ENCODE measurements around the gene PTPN18. TPM values are rescaled to one million over a fixed set of nuclear protein-coding genes. Genes with fewer than 3 reads are reported as not detected.
A peak's percentile ranks its signal among the peaks of the same experiment; 100 is the strongest.
"Not testable (repeated sequence)": the region's sequence is repeated elsewhere in the genome, so short reads cannot be mapped to it uniquely, and the experiment has no call there.

Gene PTPN18
- total RNA-seq = 11.8 TPM

DNA sequence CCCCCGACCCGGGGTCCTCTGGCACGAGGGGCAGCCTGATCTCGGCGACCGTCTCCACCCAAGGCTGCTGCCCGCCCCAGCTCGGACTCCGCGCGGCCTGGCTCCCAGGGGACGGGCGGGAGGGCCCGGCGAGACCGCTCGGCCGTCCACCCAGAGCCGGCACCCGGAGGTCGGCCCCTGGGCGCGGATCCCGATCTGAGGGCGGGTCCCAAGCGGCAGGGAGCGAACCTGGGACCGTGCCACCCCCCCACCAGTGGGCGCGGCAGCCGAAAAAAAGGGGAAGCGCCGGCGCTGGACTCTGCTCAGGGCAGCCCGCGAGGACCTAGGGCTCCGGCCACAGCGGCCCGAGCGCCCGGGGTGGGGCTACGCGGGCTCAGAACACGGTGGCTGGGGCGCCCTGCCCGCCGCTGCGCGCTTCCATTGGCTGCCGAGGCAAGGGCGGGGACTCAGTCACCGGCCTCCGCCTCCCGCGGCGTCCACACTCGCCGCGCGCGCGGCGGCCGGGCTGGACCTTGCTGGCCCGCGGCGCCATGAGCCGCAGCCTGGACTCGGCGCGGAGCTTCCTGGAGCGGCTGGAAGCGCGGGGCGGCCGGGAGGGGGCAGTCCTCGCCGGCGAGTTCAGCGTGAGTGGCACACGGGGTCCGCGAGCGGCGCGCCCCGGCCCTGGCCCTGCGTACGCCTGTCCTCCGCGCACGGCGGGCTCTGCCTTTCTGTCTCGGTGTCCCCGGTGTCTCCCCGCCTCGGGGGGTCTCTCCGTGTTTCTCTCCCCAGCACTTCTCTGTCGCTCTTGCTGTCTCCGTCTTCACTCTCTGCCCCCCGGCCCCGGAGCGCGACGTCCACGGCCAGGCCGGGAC lies at the start of gene PTPN18:
Gene PTPN18, plus strand, starts transcription at position 479 of the 854 bp plus-strand sequence. Its CDS starts 52 bp downstream, at position 531.
- no peak for FAIRE-seq
- peak; percentile 88 to 90 for DNase-seq (ENCODE audit: low spot score in 2 of 2)

DNA sequence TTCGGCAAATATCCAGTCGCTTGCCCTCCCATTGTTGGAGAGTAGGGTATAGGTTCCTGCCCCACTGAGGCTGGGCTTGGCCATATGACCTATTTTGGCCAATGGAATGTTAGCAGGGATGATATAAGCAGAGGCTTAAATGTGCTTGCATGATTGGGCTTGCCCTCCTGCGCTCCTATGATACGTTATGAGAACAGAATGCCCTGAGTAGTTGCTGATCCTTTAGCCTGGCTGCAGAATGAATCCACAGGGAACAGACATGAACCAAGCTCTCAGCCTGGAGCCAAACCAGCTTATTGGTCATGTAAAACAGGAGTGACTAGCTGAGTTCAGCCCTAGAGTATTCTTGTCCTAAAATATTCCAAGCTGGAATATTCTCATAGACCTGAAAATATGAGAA lies 48.0 kb upstream of the PTPN18 start:
- DNase-seq (ENCODE audit: low spot score in 2 of 2) (no peak), FAIRE-seq (no peak)

DNA sequence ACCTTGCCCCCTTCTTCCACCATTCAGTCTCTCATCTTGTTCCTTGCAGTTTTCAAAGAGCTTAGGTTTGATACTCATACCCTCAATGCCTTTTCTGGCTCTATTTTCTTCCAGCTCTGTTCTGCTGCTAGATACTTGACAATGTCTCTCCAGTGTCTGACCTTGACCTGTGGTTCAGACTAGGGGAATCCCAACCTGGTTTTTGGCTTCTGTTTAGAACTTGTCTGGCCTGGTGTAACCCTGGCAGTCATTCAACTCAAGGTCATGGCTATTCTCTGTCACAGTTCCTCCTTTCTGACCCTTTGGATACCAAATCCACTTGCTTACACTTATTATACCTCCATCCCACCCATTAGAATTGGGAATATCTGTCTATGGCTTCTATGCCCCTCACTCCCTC lies 45.0 kb upstream of the PTPN18 start:
- FAIRE-seq (no peak), DNase-seq (ENCODE audit: low spot score in 2 of 2) (no peak)

GRCh38 chr2:130313812-130314334 lies 42.0 kb upstream of the PTPN18 start:
- DNase-seq (ENCODE audit: low spot score in 2 of 2) = no peak
- no peak for FAIRE-seq

DNA sequence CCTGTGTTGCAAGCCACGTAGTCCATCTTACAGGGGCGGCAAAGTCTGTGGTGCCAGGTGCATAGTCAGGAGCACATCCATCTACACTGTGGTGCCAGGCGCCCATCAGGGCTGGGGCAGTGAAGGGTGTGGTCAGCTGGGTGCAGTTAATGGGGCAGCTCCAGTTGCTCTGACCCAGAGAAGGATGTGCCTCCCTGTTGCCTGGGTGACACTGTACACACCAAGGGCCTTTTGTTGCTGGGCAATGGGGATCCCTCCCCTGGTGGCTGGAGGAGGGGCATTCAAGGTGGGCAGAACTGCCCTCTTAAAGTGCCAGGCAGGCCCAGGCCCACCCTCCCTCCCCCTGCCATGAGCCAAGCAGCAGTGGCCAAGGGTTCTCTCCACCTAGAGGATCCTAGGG lies 41.5 kb upstream of the PTPN18 start:
- FAIRE-seq = no peak
- no peak for DNase-seq (ENCODE audit: low spot score in 2 of 2)

GRCh38 chr2:130316596-130316995 lies 39.3 kb upstream of the PTPN18 start:
- FAIRE-seq (no peak), DNase-seq (ENCODE audit: low spot score in 2 of 2) (no peak)

DNA sequence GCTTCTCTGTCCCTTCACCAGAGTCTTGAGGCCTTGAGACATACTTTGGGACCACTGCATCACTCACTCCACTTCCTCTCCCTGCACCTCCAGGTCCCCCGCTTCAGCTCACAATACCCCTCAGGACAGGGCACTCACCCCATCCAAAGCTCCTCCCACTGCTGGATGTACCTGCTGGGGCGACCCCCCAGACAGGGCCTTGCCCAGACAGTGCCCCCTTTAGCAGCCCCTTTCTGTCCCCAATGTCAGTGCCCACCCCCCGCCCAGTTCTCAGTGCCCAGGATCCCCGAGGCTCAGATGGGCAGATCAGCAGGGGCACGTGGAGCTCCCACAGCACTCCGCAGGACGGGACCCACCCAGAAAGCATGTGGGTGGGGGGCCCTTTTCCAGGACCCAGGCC lies 37.0 kb upstream of the PTPN18 start:
- FAIRE-seq = no peak
- DNase-seq (ENCODE audit: low spot score in 2 of 2) = no peak

DNA sequence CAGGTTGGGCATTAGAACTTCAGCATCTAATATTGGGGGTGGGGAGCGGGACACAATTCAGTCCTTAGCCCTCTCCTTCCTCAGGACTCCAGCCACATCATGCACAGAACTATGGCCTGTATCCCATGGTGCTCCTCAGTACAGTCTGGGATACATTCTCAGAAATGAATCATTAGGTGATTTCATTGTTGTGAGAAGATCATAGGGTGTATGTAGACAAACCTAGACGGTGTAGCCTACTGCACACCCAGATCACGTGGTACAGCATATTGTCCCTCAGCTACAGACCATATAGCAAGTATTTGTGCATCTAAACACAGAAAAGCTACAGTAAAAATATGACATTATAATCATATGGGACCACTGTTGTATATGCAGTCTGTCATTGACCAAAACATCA lies 36.3 kb upstream of the PTPN18 start:
- FAIRE-seq (no peak), DNase-seq (ENCODE audit: low spot score in 2 of 2) (no peak)

DNA sequence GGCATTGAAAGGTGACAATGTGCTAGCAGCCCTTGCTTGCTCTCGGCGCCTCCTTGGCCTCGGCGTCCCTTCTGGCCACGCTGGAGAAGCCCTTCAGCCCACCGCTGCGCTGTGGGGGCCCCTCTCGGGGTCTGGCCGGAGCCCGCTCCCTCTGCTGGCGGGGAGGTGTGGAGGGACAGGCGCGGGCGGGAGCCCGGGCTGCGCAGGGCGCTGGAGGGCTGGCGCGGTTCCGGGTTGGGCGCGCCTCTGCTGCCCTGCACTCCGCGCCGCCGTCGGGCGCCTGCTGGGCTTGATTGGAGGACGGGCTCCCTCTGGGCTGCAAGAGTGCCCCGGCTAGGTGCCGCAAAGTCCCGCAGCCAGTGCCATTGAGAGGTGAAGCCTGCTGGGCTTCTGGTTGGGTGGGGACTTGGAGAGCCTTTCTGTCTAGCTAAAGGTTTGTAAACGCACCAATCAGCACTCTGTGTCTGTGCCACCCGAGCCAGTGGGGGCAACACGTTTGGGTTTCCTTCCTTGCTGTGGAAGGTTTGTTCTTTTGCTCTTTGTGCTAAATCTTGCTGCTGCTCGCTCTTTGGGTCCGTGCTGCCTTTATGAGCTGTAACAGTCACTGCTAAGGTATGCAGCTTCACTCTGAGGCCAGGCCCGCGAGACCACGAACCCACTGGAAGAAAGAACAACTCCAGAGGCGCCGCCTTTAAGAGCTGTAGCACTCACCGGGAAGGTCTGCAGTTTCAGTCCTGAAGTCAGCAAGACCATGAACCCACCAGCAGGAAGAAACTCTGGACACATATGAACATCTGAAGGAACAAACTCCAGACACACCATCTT lies 27.9 kb upstream of the PTPN18 start:
- FAIRE-seq (no peak), DNase-seq (ENCODE audit: low spot score in 2 of 2) (no peak)

GRCh38 chr2:130328710-130329109 lies 27.1 kb upstream of the PTPN18 start:
- no peak for DNase-seq (ENCODE audit: low spot score in 2 of 2)
- FAIRE-seq = no peak

DNA sequence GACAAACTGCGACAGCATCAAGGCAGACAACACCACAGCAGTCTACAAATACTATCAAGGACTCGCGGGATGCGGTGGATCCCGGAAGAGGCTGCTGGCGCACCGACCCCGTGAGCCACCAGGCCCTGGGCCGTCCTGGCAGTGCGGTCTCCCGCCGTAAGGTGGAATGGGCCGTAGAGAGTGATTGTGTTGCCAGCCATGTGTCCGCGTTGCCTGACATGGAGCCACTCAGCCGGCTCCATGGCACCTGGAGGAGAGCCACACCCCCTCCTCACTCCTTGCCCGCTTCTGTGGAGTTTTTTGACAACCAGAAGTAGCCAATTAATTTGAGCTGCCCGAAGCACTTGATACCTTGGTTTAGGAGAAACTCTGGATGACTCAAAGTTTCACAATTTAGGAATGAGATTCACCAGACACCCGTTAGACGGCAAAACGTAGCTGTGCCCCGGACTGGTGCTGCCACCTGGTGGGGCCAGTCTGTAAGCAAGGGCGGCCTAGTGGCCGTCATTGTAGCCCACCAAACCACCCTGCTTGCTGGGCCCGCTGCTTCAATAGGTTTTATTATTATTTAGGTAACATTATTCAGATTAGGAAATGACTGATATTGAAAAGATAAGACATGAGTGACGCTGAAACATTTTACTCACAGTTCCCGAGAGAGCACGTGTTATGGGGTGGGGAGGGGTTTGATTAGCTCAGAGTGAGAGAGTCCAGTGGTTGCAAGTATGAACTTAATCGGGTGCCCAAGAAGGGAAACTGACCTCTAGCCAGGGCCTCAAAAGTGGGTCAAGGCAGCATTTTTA lies 23.4 kb upstream of the PTPN18 start:
- DNase-seq (ENCODE audit: low spot score in 2 of 2) (peak; percentile 55 to 78), FAIRE-seq (no peak)

DNA sequence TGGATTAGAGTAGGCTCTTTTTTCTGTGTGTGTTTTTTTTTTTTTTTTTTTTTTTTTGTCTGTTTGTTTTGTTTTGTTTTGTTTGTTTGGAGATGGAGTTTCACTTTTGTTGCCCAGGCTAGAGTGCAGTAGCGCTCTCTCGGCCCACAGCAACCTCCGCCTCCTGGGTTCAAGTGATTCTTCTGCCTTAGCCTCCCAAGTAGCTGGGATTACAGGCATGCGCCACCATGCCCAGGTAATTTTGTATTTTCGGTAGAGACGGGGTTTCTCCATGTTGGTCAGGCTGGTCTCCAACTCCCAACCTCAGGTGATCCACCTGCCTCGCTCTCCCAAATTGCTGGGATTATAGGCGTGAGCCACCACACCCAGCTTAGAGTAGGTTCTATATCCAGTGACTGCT lies 22.6 kb upstream of the PTPN18 start:
- not testable (repeated sequence) for DNase-seq (ENCODE audit: low spot score in 2 of 2); FAIRE-seq

- no peak for FAIRE-seq
- no peak for DNase-seq (ENCODE audit: low spot score in 2 of 2)
These were observed 21.8 kb upstream of the PTPN18 start for GRCh38 chr2:130334026-130334425.

GRCh38 chr2:130335226-130335625 lies 20.6 kb upstream of the PTPN18 start:
- DNase-seq (ENCODE audit: low spot score in 2 of 2) (no peak), FAIRE-seq (no peak)

DNA sequence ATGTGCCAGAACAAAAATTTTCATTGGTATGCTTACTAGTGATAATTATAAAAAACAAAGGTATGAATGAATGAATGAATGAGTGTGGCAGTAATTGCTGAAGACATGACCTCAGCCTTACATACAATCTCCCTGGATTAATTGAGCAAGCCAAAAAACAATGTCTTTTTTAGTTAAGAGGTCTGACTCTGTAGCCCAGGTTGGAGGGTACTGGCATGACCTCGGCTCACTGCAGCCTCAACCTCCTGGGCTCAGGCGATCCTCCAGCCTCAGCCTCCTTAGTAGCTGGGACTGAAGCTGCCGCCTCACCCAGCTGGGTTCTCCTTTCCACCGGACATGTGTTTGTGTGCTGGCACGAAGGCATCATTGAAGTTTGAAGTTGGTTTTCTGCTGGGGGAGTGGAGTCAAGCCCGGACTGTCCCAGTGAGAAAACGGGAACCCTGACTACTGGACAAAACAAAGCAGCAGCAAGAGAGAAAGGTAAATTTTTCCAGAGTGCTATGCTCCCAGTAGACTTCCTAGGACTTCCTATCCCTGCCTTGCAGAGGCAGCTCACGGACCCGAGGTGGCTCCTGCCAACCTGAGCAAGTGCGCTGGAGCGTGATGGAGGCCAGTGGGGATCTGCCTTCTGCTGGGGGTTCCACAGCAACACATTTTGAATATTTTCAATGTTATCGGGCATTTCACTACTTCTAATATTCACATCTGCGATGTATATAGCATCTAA lies 19.5 kb upstream of the PTPN18 start:
- no peak for DNase-seq (ENCODE audit: low spot score in 2 of 2)
- FAIRE-seq = no peak

DNA sequence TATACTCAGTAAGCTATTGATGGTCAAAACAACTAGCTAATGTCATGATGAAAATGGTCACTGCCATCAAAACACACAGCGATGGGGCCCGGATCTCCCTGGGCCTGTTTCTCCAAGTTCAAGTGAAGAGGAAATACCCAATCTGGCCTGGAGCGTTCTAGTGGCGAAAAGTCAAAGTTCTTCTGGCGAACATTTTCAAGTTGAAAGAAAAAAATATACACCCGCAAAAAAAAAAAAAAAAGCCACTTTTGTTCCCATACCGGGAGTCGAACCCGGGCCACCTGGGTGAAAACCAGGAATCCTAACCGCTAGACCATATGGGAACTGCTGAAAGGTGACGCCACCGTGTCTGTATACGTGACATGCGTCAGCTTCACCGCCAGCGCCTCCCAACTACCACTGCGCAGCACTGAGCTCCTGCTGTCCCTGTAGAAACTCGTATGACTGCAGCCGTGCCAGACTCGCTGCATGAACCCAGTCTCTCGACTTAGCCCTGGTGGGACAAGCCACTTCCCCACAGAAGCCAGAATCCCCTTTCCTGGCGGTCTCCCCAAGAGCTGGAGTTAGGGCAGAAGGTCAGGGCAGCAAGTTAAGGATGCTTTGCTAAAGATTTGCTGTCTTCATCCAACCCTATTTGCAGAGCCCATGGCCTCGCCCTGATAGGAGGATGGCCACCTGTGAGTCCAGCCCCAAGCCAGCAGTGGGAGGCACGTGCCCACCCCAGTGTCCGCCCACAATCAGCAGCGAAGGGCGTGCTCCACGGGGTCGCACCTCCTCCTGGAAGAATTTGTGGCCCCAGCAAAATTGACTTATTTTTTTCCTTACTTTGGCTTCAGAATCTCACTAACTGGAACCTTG lies 18.8 kb upstream of the PTPN18 start:
- FAIRE-seq (no peak), DNase-seq (ENCODE audit: low spot score in 2 of 2) (peak; percentile 44 to 75)

DNA sequence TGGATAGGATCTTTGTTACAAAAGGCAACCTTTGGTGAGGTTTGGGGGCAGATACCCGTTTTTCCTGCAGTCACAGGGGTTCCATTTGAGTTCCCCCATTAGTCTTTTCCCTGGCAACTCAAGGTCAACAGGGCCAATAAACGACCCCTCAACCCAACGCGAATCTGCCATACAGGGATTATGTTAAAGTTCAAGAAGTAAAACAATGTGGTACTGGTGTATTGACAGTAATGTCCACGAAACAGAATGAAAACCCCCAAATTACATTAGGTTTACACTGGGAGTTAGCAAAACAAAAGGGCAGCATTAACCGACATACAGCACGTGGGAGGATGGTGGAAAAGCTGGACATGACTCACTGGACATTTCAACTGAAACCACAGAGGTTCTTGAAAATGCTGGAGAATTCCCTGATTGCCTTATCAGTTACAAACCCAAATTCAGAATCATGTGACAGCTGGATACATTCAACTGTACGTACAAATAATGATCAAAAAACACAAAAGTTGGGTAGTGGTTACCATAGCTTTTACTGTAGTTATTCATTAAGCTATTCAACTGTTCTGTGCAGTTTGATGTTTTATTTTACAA lies 18.0 kb upstream of the PTPN18 start:
- DNase-seq (ENCODE audit: low spot score in 2 of 2) = no peak
- no peak for FAIRE-seq

GRCh38 chr2:130338793-130339345 lies 17.0 kb upstream of the PTPN18 start:
- FAIRE-seq = no peak
- no peak for DNase-seq (ENCODE audit: low spot score in 2 of 2)

All from frontal cortex (tissue), 4 donors.